ENCODE measurements around the gene TNFRSF6B. TPM values are rescaled to one million over a fixed set of nuclear protein-coding genes. Genes with fewer than 3 reads are reported as not detected.
"Not testable (repeated sequence)": the region's sequence is repeated elsewhere in the genome, so short reads cannot be mapped to it uniquely, and the experiment has no call there.

TNFRSF6B gene
- total RNA-seq, 4 donors from 2014 or later: 2.1 to 4.2 (median 2.7) TPM; not detected in 1

- Histone ChIP-seq H3K4me1 (peaks cover 0 to 37% (median 16%) of the 10 kb centered on the region in 4 donors), H3K27ac (peak overlapping the region; percentile 68 to 90 (median 84)), H3K36me3 (peaks cover 0 to 13% (median 0%) of the 10 kb centered on the region in 3 donors), H3K4me3 (peak overlapping the region; percentile 75 to 85 (median 78)), H3K9me3 (no peaks in the 10 kb centered on the region), H3K27me3 (peaks cover 0 to 11% of the 10 kb centered on the region in 2 donors)
- no peak for DNase-seq
- TF ChIP-seq POLR2A (IDR thresholded peaks at IDR 0.05): no peak
- TF ChIP-seq CTCF (IDR thresholded peaks at IDR 0.05): no peak
These were observed 39.1 kb upstream of the TNFRSF6B start for GRCh38 chr20:63657260-63657936.

GRCh38 chr20:63657937-63658748 is 38.3 kb upstream of the TNFRSF6B start, which contains the start of gene RTEL1:
RTEL1 (plus strand) TSS chr20:63658312; CDS start chr20:63659403, 1,091 bp downstream.
- TF ChIP-seq POLR2A (IDR thresholded peaks at IDR 0.05): peak in 1 of 2 donors; percentile 13
- peak in 3 of 6 experiments; percentile 30 to 36 (median 32) for TF ChIP-seq CTCF (IDR thresholded peaks at IDR 0.05)

GRCh38 chr20:63658749-63659187 is 37.7 kb upstream of the TNFRSF6B start:
- DNase-seq: no peak
- H3K36me3 ChIP-seq: peaks cover 0 to 27% (median 0%) of the 10 kb centered on the region in 3 donors
- no peaks in the 10 kb centered on the region for H3K9me3 ChIP-seq
- H3K4me3 ChIP-seq: peak overlapping the region; percentile 75 to 85 (median 78)
- peaks cover 0 to 23% (median 9%) of the 10 kb centered on the region in 4 donors for H3K4me1 ChIP-seq
- H3K27me3 ChIP-seq: peaks cover 0 to 2% of the 10 kb centered on the region in 2 donors
- peak overlapping the region; percentile 68 to 90 (median 84) for H3K27ac ChIP-seq
- TF ChIP-seq POLR2A (IDR thresholded peaks at IDR 0.05): no peak

More at GRCh38 chr20:63657937-63658748, 38.3 kb upstream of the TNFRSF6B start, which contains the start of gene RTEL1:
- H3K27me3 ChIP-seq: peaks cover 0 to 4% of the 10 kb centered on the region in 2 donors
- peaks cover 0 to 30% (median 12%) of the 10 kb centered on the region in 4 donors for H3K4me1 ChIP-seq
- H3K4me3 ChIP-seq: peak within 1 kb of the TSS; percentile 75 to 85 (median 78)
- DNase-seq: peak; percentile 85 to 95 (median 94)
- H3K9me3 ChIP-seq: no peaks in the 10 kb centered on the region
- peaks cover 0 to 21% (median 0%) of the 10 kb centered on the region in 3 donors for H3K36me3 ChIP-seq
- peak within 1 kb of the TSS; percentile 68 to 90 (median 84) for H3K27ac ChIP-seq

- Histone ChIP-seq H3K27ac (peak overlapping the region in 2 of 4 donors; percentile 82 to 86), H3K4me1 (peaks cover 0 to 17% (median 6%) of the 10 kb centered on the region in 4 donors), H3K27me3 (no peaks in the 10 kb centered on the region), H3K4me3 (peak overlapping the region in 2 of 4 donors; percentile 78 to 85), H3K9me3 (no peaks in the 10 kb centered on the region), H3K36me3 (peaks cover 0 to 33% (median 0%) of the 10 kb centered on the region in 3 donors)
- no peak for DNase-seq
- no peak for TF ChIP-seq POLR2A (IDR thresholded peaks at IDR 0.05)
- TF ChIP-seq CTCF (IDR thresholded peaks at IDR 0.05): no peak
These were observed 37.1 kb upstream of the TNFRSF6B start for GRCh38 chr20:63659370-63659769.

- H3K36me3 ChIP-seq: peaks cover 0 to 38% (median 0%) of the 10 kb centered on the region in 3 donors
- H3K27me3 ChIP-seq, H3K27ac ChIP-seq, DNase-seq, H3K9me3 ChIP-seq, H3K4me3 ChIP-seq: not testable (repeated sequence)
- H3K4me1 ChIP-seq: peaks cover 0 to 17% (median 4%) of the 10 kb centered on the region in 4 donors
These were observed 36.3 kb upstream of the TNFRSF6B start for GRCh38 chr20:63660174-63660573.

- H3K4me3 ChIP-seq: no peak overlapping the region
- no peak for DNase-seq
- peaks cover 0 to 40% (median 0%) of the 10 kb centered on the region in 3 donors for H3K36me3 ChIP-seq
- H3K27me3 ChIP-seq: no peaks in the 10 kb centered on the region
- H3K9me3 ChIP-seq: no peaks in the 10 kb centered on the region
- no peak overlapping the region for H3K27ac ChIP-seq
- peaks cover 0 to 17% (median 4%) of the 10 kb centered on the region in 4 donors for H3K4me1 ChIP-seq
- TF ChIP-seq CTCF (IDR thresholded peaks at IDR 0.05) (no peak), POLR2A (IDR thresholded peaks at IDR 0.05) (no peak)
These were observed 35.8 kb upstream of the TNFRSF6B start for GRCh38 chr20:63660622-63661021.
